HepG2 (cell line): ENCODE results near the gene KLHDC4. TPM values are rescaled to one million over a fixed set of nuclear protein-coding genes. Genes with fewer than 3 reads are reported as not detected.
A peak's percentile ranks its signal among the peaks of the same experiment; 100 is the strongest.

Source experiments
- BORCS8-MEF2B ChIP-seq: sonication (generic); formaldehyde crosslinking; IDR thresholded peaks from 2 replicates; pipeline ENCODE4 v1.8.0; 2022; ENCODE audit warnings: mild to moderate bottlenecking, missing genetic modification reagents
- BRCA1 ChIP-seq: sonication (generic); formaldehyde crosslinking; IDR thresholded peaks from 2 replicates; pipeline ENCODE4 v1.4.0; 2020; ENCODE audit warnings: missing genetic modification reagents
- ETV6 ChIP-seq: sonication (generic); formaldehyde crosslinking; conservative IDR thresholded peaks from 2 replicates; pipeline ENCODE4 v1.4.0; 2020; ENCODE audit warnings: missing genetic modification reagents
- GATA4 ChIP-seq: sonication (generic); IDR thresholded peaks from 2 replicates; pipeline ENCODE4 v1.6.1; 2016; ENCODE audit warnings: antibody characterized with exemption, low read depth, borderline replicate concordance
- MYC ChIP-seq: sonication (generic); formaldehyde crosslinking; IDR thresholded peaks from 2 replicates; pipeline ENCODE4 v1.9.0; 2021; ENCODE audit warnings: missing genetic modification reagents, borderline replicate concordance
- RCOR2 ChIP-seq: IDR thresholded peaks from 2 replicates; pipeline ENCODE4 v1.6.1; 2016; ENCODE audit warnings: missing biosample characterization, missing genetic modification reagents
- SSRP1 ChIP-seq: IDR thresholded peaks from 2 replicates; pipeline ENCODE4 v1.6.1; 2016; ENCODE audit warnings: control low read depth
- TBP ChIP-seq: sonication (generic); formaldehyde crosslinking; IDR thresholded peaks from 2 replicates; pipeline ENCODE4 v1.5.0; 2020; ENCODE audit warnings: missing genetic modification reagents
- ZC3H4 ChIP-seq: sonication (generic); formaldehyde crosslinking; IDR thresholded peaks from 2 replicates; pipeline ENCODE4 v1.4.0; 2020; ENCODE audit warnings: missing genetic modification reagents, borderline replicate concordance
- ZNF513 ChIP-seq: sonication (generic); formaldehyde crosslinking; conservative IDR thresholded peaks from 2 replicates; pipeline ENCODE4 v1.5.0; 2020; ENCODE audit warnings: missing genetic modification reagents
- ZNF552 ChIP-seq: sonication (generic); formaldehyde crosslinking; IDR thresholded peaks from 2 replicates; pipeline ENCODE4 v1.9.0; 2022; ENCODE audit warnings: missing genetic modification reagents, mild to moderate bottlenecking, borderline replicate concordance
- ZNF616 ChIP-seq: sonication (generic); formaldehyde crosslinking; IDR thresholded peaks from 2 replicates; pipeline ENCODE4 v1.5.0; 2020; ENCODE audit warnings: low read depth, mild to moderate bottlenecking, missing genetic modification reagents
- ZNF782 ChIP-seq: sonication (generic); formaldehyde crosslinking; IDR thresholded peaks from 2 replicates; pipeline ENCODE4 v1.4.0; 2020; ENCODE audit warnings: missing genetic modification reagents, mild to moderate bottlenecking, borderline replicate concordance
- polyA plus RNA-seq, 8 experiments: library from polyadenylated mRNA; depleted of rRNA in 3 of 8; stranded (reverse) in 7 of 8; unstranded in 1 of 8; fragments of >200 nt; fragmentation: Illumina TruSeq in 4 of 8; extraction: Trizol in 4 of 8; gene quantifications; 2 replicates each; pipeline versions ENCODE4 v1.2.1 to v1.2.3, GENCODE V29; 2011 to 2016; ENCODE audit warnings: low read depth in 4 of 8, missing spikeins in 1 of 8, mixed read lengths in 1 of 8; ENCODE audit not compliant: insufficient read depth in 1 of 8
- total RNA-seq, 5 experiments: library from RNA; depleted of rRNA; stranded (reverse); fragments of >200 nt; fragmentation: Illumina TruSeq; extraction: Trizol; gene quantifications; 2 replicates each; pipeline ENCODE4 v1.2.3, GENCODE V29; 2016; ENCODE audit warnings: low read depth in 1 of 5
- TF ChIP-seq, protein P1 (sequence below): IDR thresholded peaks from 2 replicates; pipeline ENCODE4 v1.6.1; 2016; ENCODE audit warnings: missing biosample characterization, missing genetic modification reagents, low read depth
- TF ChIP-seq, protein P2 (sequence below): sonication (generic); formaldehyde crosslinking; IDR thresholded peaks from 2 replicates; pipeline ENCODE4 v1.5.0; 2020; ENCODE audit warnings: mild to moderate bottlenecking, missing genetic modification reagents, borderline replicate concordance

Gene KLHDC4
- total and polyA plus RNA-seq, 2 of the 13 experiments (the other 11 are each of a cell fraction or from before 2014, with no cell fraction given): 18.7 to 31.8 TPM

GRCh38 chr16:87778830-87779579, 13.2 kb upstream of the KLHDC4 start (continued):
- TF ChIP-seq, protein P1, sequence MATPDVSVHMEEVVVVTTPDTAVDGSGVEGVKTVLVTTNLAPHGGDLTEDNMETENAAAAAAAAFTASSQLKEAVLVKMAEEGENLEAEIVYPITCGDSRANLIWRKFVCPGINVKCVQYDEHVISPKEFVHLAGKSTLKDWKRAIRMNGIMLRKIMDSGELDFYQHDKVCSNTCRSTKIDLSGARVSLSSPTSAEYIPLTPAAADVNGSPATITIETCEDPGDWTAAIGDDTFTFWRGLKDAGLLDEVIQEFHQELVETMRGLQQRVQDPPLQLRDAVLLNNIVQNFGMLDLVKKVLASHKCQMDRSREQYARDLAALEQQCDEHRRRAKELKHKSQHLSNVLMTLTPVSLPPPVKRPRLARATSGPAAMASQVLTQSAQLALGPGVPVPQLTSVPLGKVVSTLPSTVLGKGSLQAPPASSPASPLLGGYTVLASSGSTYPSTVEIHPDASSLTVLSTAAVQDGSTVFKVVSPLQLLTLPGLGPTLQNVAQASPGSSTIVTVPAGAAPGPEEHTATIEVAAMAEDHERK (CRISPR knock-in tag): no peak
- no peak for TF ChIP-seq TBP
- peak; percentile 91 for TF ChIP-seq ZNF782 (CRISPR knock-in tag)
- peak; percentile 93 for TF ChIP-seq ZNF552 (CRISPR knock-in tag)
- TF ChIP-seq ETV6: peak; percentile 92
- peak; percentile 93; the same call in 1 of the 2 replicates for TF ChIP-seq MYC (CRISPR knock-in tag)
- peak; percentile 97 for TF ChIP-seq BORCS8-MEF2B (CRISPR knock-in tag)
- TF ChIP-seq GATA4: no peak
- TF ChIP-seq SSRP1 (CRISPR knock-in tag): peak; percentile 93
- TF ChIP-seq RCOR2 (CRISPR knock-in tag): peak; percentile 83
- TF ChIP-seq, protein P2, sequence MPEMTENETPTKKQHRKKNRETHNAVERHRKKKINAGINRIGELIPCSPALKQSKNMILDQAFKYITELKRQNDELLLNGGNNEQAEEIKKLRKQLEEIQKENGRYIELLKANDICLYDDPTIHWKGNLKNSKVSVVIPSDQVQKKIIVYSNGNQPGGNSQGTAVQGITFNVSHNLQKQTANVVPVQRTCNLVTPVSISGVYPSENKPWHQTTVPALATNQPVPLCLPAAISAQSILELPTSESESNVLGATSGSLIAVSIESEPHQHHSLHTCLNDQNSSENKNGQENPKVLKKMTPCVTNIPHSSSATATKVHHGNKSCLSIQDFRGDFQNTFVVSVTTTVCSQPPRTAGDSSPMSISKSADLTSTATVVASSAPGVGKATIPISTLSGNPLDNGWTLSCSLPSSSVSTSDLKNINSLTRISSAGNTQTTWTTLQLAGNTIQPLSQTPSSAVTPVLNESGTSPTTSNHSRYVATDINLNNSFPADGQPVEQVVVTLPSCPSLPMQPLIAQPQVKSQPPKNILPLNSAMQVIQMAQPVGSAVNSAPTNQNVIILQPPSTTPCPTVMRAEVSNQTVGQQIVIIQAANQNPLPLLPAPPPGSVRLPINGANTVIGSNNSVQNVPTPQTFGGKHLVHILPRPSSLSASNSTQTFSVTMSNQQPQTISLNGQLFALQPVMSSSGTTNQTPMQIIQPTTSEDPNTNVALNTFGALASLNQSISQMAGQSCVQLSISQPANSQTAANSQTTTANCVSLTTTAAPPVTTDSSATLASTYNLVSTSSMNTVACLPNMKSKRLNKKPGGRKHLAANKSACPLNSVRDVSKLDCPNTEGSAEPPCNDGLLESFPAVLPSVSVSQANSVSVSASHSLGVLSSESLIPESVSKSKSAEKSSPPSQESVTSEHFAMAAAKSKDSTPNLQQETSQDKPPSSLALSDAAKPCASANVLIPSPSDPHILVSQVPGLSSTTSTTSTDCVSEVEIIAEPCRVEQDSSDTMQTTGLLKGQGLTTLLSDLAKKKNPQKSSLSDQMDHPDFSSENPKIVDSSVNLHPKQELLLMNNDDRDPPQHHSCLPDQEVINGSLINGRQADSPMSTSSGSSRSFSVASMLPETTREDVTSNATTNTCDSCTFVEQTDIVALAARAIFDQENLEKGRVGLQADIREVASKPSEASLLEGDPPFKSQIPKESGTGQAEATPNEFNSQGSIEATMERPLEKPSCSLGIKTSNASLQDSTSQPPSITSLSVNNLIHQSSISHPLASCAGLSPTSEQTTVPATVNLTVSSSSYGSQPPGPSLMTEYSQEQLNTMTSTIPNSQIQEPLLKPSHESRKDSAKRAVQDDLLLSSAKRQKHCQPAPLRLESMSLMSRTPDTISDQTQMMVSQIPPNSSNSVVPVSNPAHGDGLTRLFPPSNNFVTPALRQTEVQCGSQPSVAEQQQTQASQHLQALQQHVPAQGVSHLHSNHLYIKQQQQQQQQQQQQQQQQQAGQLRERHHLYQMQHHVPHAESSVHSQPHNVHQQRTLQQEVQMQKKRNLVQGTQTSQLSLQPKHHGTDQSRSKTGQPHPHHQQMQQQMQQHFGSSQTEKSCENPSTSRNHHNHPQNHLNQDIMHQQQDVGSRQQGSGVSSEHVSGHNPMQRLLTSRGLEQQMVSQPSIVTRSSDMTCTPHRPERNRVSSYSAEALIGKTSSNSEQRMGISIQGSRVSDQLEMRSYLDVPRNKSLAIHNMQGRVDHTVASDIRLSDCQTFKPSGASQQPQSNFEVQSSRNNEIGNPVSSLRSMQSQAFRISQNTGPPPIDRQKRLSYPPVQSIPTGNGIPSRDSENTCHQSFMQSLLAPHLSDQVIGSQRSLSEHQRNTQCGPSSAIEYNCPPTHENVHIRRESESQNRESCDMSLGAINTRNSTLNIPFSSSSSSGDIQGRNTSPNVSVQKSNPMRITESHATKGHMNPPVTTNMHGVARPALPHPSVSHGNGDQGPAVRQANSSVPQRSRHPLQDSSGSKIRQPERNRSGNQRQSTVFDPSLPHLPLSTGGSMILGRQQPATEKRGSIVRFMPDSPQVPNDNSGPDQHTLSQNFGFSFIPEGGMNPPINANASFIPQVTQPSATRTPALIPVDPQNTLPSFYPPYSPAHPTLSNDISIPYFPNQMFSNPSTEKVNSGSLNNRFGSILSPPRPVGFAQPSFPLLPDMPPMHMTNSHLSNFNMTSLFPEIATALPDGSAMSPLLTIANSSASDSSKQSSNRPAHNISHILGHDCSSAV: no peak
- TF ChIP-seq ZC3H4 (CRISPR knock-in tag): 0 out of 2 replicates have a peak, but pooled peaks have one; percentile 64
- 0 out of 2 replicates have a peak, but pooled peaks have one; percentile 34 for TF ChIP-seq ZNF616 (CRISPR knock-in tag)
- TF ChIP-seq BRCA1 (CRISPR knock-in tag): peak; percentile 86; the same call in 1 of the 2 replicates
- no peak for TF ChIP-seq ZNF513 (CRISPR knock-in tag)
